Activated CD4-positive, CD25-positive, alpha-beta regulatory T cell treated with anti-CD3 and anti-CD28 coated beads, Interleukin-2, amount 50 U/mL, for 16 hours (primary cell): Measurements from ENCODE around the gene STK10.
A peak's percentile ranks its signal among the peaks of the same experiment; 100 is the strongest.

ENCODE experiments used
- DNase-seq: peaks from one replicate; pipeline ENCODE4 v3.0.0-alpha.2; 2020; ENCODE audit warnings: low read depth, low spot score

Gene STK10

GRCh38 chr5:172144291-172144815, 43.7 kb downstream of the STK10 start:
- no peak for DNase-seq

DNA sequence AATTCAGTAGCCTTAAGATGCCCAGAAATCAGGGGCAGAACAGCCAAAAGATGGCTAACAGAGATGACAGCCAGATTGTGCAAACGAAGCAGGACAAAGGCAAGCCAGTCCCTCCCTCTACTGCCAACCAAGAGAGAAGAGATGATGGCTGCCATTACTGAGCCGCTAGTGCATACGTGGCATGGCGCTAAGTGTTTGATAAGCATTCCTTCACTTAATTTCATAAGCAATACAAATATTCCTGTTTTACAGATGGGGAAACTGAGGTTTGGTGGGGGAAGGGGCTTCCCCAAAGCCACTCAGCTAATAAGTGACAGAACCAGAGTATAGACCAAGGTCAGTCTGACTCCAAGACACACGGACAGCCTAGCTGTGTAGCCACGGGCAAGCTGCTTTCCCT, 44.1 kb downstream of the STK10 start:
- DNase-seq = no peak

DNA sequence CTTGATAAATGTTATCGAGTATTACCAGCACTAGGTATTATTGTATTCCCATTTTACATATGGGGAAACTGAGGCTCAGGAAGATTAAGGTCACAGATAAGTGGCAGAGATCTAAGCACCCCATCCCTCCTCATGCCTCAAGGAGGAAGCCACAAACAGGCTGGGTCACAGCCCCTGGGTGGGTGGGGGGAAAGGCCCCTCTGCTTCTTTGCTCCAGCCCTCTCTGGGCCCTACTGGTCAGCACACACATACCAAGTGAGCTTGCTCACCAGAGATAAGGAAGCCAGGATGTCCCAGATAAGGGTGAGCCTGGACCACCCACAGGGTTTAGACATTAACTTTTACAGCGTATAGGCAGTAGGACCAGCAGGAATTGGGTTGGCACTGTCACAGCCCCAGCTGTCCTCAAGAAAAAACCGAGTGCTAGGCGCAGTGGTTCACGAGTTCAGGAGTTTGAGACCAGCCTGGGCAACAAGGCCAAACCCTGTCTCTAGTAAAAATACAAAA, 45.3 kb downstream of the STK10 start:
- DNase-seq = no peak

- no peak for DNase-seq
These were observed 46.1 kb downstream of the STK10 start for GRCh38 chr5:172141949-172142319.

GRCh38 chr5:172140866-172141265, 47.2 kb downstream of the STK10 start:
- DNase-seq = no peak

DNA sequence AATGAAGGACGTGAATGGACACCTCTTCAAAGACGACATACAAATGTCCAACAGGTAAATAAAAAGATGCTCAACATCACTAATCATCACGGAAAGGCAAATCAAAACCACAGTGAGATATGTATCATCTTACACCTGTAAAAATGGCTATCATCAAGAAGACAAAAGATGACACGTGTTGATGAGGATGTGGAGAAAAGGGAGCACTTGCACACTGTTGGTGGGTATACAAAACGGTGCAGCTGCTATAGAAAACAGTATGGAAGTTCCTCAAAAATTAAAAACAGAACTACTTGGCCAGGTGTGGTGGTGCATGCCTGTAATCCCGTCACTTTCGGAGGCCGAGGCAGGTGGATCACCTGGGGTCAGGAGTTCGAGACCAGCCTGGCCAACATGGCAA, 47.9 kb downstream of the STK10 start:
- DNase-seq = no peak

DNA sequence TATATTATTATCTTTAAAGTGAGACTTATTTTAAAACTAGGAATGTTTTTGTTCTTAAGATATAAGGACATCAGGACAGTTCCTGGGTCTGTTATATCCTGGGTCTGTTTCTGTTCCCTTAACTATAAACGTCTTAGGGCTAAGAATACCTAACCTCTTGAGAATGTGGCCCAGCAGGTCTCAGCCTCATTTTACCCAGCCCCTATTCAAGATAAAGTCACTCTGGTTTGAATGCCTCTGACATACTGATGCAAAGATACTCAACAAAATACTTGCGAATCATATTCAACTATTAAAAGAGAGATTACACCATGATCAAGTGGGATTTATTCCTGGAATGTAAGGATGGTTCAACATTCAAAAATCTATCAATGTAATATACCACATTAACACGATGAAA, 51.0 kb downstream of the STK10 start:
- no peak for DNase-seq

DNA sequence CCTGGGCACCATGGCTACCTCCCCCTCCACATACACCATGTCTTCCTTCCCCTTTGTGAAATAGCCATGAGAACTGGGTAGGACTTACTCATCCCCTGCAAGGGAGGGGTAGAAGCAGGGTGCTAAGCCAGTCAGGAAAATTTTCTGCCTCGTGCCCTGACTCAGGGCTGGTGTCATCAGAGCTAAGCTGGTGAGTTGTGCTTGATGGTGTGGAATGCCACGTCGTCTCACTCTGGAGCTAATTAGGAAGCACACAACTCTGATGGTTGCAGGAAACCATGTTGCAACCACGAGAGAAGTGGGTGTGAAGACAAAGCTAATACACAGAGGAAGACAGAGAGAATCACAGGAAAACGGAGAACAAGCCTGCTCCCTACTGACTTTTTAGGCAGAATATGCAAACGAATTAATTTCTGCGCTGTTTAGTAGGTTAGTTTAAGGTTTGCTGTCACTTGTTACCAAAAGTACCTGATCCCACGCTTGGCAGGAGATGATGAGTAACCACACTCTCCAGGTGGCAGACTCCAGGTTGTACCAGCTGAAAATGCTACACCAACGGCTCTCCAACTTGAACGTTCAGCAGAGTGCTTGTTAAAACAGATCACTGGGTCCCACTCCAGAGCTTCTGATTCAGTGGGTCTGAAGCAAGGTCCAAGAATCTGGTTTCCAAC, 54.5 kb downstream of the STK10 start:
- no peak for DNase-seq

GRCh38 chr5:172131690-172132089, 56.3 kb downstream of the STK10 start:
- no peak for DNase-seq

DNA sequence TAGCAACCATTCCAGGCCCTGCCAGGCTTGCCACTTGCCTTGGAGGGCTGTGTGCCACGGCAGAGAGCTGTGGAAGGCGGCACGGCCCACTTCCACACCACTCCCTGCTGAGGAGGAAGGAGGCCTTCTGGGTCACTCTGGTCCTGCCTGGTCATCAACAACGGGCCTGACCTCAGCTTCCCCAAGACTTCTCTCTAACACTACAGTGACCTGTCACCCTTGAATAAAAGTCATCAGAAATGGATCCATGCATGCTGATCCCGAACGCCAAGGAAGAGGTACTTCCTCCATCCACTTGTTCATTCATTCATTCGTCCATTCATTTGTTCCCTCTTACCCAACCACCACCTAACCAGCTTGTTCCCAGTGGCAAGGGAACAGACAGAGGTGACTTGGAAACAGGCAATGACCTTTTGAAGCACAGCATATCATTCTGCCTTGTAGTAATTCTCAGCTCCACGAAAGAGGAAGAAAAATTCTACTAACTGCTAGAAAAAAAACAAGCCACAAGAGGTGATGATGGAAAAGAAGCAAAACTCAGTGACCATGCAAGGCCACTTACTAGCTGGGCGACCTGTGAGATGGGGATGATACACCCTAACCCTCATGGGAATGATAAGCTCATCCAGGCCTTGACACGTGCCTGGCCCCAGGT, 58.6 kb downstream of the STK10 start:
- DNase-seq = no peak

DNA sequence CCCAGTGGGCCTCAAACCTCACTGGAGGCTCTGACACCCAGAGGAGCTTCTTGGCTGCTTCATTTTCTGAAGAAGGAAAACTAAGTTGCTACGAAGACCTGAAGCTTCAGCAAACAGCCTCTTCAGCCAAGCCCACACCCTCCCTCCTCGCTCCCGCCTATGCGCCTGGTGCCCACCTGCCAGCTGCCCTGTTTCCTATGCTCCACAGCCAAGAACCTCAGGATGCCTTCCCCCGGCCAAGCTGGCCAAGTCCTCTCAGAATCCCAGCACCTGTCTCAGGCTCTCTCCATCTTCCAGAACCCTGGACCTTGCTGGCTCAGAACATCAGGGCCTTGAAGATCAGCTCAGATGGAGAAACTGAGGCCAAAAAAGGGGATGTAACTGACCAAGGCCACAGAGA, 60.4 kb downstream of the STK10 start:
- no peak for DNase-seq

DNA sequence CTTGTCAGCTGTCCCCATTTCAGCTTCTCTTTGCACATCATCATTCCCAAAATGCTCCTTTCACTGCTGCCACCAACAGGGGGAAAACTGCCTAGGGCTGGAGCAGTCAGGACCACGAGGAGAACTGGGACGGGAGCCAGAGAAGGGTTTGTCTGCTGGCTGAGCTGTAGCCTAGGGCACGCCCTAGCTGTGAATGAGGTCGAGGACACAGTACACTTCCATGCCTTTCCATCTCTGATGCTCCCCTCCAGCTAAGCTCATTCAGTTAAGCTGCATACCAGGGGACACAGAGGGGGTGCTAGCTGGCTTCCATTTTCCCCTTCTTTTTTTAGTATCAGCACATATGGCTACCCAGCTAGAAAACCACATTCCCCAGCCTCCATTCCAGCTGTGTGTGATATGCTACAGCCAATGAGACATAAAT, 64.7 kb downstream of the STK10 start:
- no peak for DNase-seq

- no peak for DNase-seq
These were observed 67.9 kb downstream of the STK10 start for GRCh38 chr5:172119921-172120688.

- no peak for DNase-seq
These were observed 69.1 kb downstream of the STK10 start for GRCh38 chr5:172118891-172119290.

DNA sequence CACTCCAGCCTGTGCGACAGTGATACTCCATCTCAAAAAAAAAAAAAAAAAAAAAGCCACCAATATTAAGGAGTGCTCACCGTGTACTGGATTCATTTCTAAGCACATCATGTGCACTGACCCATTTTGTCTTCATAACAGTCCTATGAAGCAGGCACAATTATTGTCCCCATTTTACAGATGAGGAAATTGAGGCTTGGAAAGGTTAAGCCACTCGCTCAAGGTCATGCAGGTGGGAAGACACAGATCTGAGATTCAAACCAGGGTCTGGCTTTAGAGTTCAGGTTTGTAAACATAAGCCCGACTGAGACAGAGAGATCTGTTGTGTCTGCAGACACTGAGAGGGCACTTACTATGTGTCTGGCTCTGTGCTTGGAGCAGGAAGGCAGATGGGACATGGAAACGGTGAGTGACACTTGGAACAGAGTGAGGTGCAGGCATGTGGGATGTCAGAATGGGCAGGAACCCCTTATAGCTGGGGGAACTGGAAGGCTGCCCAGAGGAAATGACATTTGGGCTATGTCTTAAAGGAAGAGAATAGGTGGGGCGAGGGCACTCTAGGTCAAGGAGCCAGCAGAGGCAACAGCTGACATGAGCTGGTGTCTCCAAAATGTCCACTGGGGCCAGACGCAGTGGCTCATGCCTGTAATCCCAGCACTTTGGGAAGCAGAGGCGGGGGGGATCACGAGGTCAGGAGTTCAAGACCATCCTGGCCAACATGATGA, 69.9 kb downstream of the STK10 start:
- DNase-seq = no peak

GRCh38 chr5:172115541-172115982, 72.5 kb downstream of the STK10 start:
- no peak for DNase-seq

GRCh38 chr5:172114875-172115422, 73.1 kb downstream of the STK10 start:
- DNase-seq = peak; percentile 48

GRCh38 chr5:172113036-172113435, 75.0 kb downstream of the STK10 start:
- DNase-seq = peak; percentile 60

- no peak for DNase-seq
These were observed 76.2 kb downstream of the STK10 start for GRCh38 chr5:172111852-172112225.

- peak; percentile 47 for DNase-seq
These were observed 76.8 kb downstream of the STK10 start for GRCh38 chr5:172110921-172111851.
